Panc1 (cell line): Measurements from ENCODE around the gene KLHDC1.
"Not testable (repeated sequence)": the region's sequence is repeated elsewhere in the genome, so short reads cannot be mapped to it uniquely, and the experiment has no call there.

Experiments
- CTCF ChIP-seq: fragments of 450-650 bp; IDR thresholded peaks from 2 replicates; pipeline ENCODE4 v1.5.1; 2017; ENCODE audit warnings: mild to moderate bottlenecking
- REST ChIP-seq, 2 experiments: IDR thresholded peaks; 2 replicates each; pipeline ENCODE4 v1.6.1; 2011 to 2012; ENCODE audit warnings: low read depth in 2 of 2, control low read depth in 1 of 2, low read length in 1 of 2, mild to moderate bottlenecking in 1 of 2, moderate library complexity in 1 of 2; ENCODE audit not compliant: insufficient read depth in 1 of 2
- SIN3A ChIP-seq: IDR thresholded peaks from 2 replicates; pipeline ENCODE4 v1.6.1; 2012; ENCODE audit warnings: low read depth, mild to moderate bottlenecking, low read length, moderate library complexity, borderline replicate concordance; ENCODE audit not compliant: insufficient read depth

- TF ChIP-seq CTCF; REST (IDR thresholded peaks at IDR 0.05; ENCODE audit: insufficient read depth in 1 of 2, low read depth in 2 of 2, low read length in 1 of 2); SIN3A: not testable (repeated sequence)
Observed at GRCh38 chr14:49710993-49711392, 18.1 kb downstream of the KLHDC1 start.
